Mesendoderm (in vitro differentiated cells): ENCODE measurements around the gene RRP8.

Source experiments
- DNase-seq: peaks from one replicate; pipeline ENCODE4 v3.0.0; 2013
- H2AK5ac ChIP-seq: 2 replicates; pipeline ENCODE4 v1.6.1; 2013; ENCODE audit warnings: low read length, inconsistent platforms
- H2BK120ac ChIP-seq: 2 replicates; pipeline ENCODE4 v1.6.1; 2013; ENCODE audit warnings: low read depth, mild to moderate bottlenecking, low read length, moderate library complexity, mixed read lengths
- H2BK15ac ChIP-seq: replicated peaks from 2 replicates; pipeline ENCODE4 v1.6.1; 2013; ENCODE audit warnings: low read depth, mild to moderate bottlenecking, moderate library complexity
- H2BK5ac ChIP-seq: 2 replicates; pipeline ENCODE4 v1.6.1; 2013; ENCODE audit warnings: low read length, inconsistent platforms
- H3K18ac ChIP-seq: 2 replicates; pipeline ENCODE4 v1.6.1; 2013; ENCODE audit warnings: mild to moderate bottlenecking, low read length, mixed read lengths
- H3K23ac ChIP-seq: one replicate; pipeline ENCODE4 v1.6.1; 2013; ENCODE audit warnings: low read length
- H3K27ac ChIP-seq: 2 replicates; pipeline ENCODE4 v1.5.1; 2013; ENCODE audit warnings: low read depth, mild to moderate bottlenecking, inconsistent platforms, low read length, moderate library complexity
- H3K27me3 ChIP-seq: 2 replicates; pipeline ENCODE4 v1.6.1; 2013; ENCODE audit warnings: low read length, control low read depth, mild to moderate bottlenecking, inconsistent platforms; ENCODE audit not compliant: insufficient read depth, poor library complexity
- H3K36me3 ChIP-seq: 2 replicates; pipeline ENCODE4 v1.6.1; 2013; ENCODE audit warnings: low read length, inconsistent platforms; ENCODE audit not compliant: control insufficient read depth, insufficient read depth
- H3K4ac ChIP-seq: one replicate; pipeline ENCODE4 v1.6.1; 2013; ENCODE audit warnings: low read depth, mild to moderate bottlenecking, low read length, moderate library complexity
- H3K4me1 ChIP-seq: 2 replicates; pipeline ENCODE4 v1.6.1; 2013; ENCODE audit warnings: low read depth, low read length, inconsistent platforms; ENCODE audit not compliant: control insufficient read depth
- H3K4me2 ChIP-seq: 2 replicates; pipeline ENCODE4 v1.6.1; 2013; ENCODE audit warnings: low read length
- H3K4me3 ChIP-seq: 2 replicates; pipeline ENCODE4 v1.5.1; 2013; ENCODE audit warnings: mild to moderate bottlenecking, low read length
- H3K56ac ChIP-seq: one replicate; pipeline ENCODE4 v1.6.1; 2013; ENCODE audit warnings: low read length
- H3K79me1 ChIP-seq: 2 replicates; pipeline ENCODE4 v1.6.1; 2013; ENCODE audit warnings: low read length, inconsistent platforms
- H3K79me2 ChIP-seq: 2 replicates; pipeline ENCODE4 v1.6.1; 2013; ENCODE audit warnings: mild to moderate bottlenecking, low read length; ENCODE audit not compliant: control insufficient read depth, insufficient read depth
- H3K9ac ChIP-seq: 2 replicates; pipeline ENCODE4 v1.6.1; 2013; ENCODE audit warnings: low read length, inconsistent platforms
- H4K5ac ChIP-seq: one replicate; pipeline ENCODE4 v1.6.1; 2013; ENCODE audit warnings: low read length
- H4K8ac ChIP-seq: one replicate; pipeline ENCODE4 v1.6.1; 2013; ENCODE audit warnings: low read depth, mild to moderate bottlenecking, control low read depth, low read length, moderate library complexity
- WGBS: extraction: QIAGEN DNeasy Blood & Tissue Kit; methylation state at CpG from one replicate; pipeline ENCODE4 v1.1.7; 2013; ENCODE audit warnings: low lambda C conversion rate, missing lambda C conversion rate; ENCODE audit not compliant: insufficient coverage; ENCODE audit errors: extremely low coverage; 5-methylcytosine and 5-hydroxymethylcytosine counted together

Gene RRP8

DNA sequence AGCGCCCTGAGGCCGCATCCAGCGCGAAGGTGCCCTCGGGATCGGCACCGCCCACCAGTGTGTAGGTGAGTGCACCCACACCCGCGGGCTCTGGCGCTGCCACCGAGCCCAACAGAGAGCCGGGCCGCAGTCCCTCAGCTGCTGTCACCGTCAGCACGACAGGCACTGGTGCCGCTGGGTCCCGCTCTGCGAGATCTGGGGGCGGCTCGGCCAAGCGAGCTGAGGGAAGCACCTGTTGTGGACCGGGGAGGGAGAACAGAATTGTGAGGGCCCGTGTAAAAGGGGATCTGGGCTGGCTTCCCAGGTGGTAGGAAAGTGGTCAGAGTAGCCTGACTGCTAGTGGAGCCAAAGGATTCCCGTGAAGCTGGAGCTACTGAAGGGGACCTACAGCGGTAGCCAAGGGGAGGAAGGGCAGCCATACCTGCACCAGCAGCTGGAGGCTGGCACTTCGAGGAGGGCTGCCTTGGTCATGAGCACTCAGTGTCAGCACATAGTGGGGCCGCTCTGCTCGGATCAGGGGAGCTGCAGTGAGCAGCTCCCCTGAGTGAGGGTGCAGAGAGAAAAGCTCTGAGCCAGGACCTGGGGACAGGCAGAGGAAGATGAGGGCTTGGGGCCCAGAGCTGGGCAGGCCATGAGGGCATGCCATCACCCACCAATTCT, 27.3 kb upstream of the RRP8 start:
- Histone ChIP-seq H3K36me3 (no peaks in the 10 kb centered on the region), H2BK5ac (no peak overlapping the region), H3K4me1 (no peaks in the 10 kb centered on the region), H2BK15ac (no peak overlapping the region), H3K9ac (no peak overlapping the region), H3K79me2 (no peaks in the 10 kb centered on the region), H3K4ac (no peak overlapping the region), H3K27me3 (peaks cover 5% of the 10 kb centered on the region), H2BK120ac (no peak overlapping the region), H3K79me1 (no peaks in the 10 kb centered on the region), H3K27ac (no peak overlapping the region), H3K56ac (no peak overlapping the region), H4K5ac (no peak overlapping the region), H3K18ac (no peak overlapping the region), H4K8ac (no peak overlapping the region), H3K4me3 (no peak overlapping the region), H2AK5ac (no peak overlapping the region), H3K23ac (no peak overlapping the region), H3K4me2 (peak overlapping the region; percentile 67)
- WGBS = no CpG with 5 or more reads among the region's 28 CpGs
- DNase-seq = no peak

DNA sequence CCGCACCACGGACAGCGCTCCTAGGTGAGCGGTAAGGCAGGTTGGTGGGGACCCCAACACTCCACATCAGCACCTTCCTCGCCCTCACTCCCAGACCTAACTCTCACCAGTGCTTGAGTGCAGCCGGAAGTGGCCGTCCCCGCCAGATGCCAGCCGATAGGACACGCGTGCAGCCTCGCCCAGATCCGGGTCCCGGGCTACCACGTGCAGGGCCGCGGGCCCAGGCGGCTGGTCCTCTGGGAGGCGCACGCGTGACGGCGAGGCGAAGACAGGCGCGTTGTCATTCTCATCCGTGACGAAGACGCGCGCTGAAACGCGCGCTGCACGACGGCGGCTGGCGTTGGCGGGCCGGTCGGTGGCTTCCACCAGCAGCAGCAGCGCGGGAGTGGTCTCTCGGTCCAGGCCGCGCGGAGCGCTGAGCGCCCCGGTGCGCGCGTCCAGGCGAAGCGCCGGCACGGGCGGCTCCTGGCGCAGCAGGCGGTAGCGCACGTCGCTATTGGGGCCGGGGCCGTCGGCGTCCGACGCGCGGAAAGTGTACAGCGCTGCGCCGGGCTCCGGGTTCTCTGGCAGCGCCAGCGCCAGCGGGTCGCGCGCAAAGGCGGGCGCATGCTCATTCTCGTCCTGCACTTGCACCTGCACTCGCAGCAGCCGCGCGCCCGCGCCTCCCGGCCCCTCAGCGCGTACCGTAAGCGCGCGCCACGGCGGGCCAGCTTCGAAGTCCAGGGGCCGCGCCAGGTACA, 26.6 kb upstream of the RRP8 start:
- H3K56ac ChIP-seq = peak overlapping the region; percentile 37
- WGBS = no CpG with 5 or more reads among the region's 102 CpGs
- DNase-seq = peak; percentile 55
- H3K27ac ChIP-seq = no peak overlapping the region
- H3K9ac ChIP-seq = peak overlapping the region; percentile 15
- H3K4me1 ChIP-seq = no peaks in the 10 kb centered on the region
- H2BK120ac ChIP-seq = no peak overlapping the region
- H3K4me3 ChIP-seq = no peak overlapping the region
- no peak overlapping the region for H4K8ac ChIP-seq
- H3K36me3 ChIP-seq = no peaks in the 10 kb centered on the region
- H3K79me1 ChIP-seq = no peaks in the 10 kb centered on the region
- no peak overlapping the region for H3K4ac ChIP-seq
- H4K5ac ChIP-seq = no peak overlapping the region
- H3K79me2 ChIP-seq = no peaks in the 10 kb centered on the region
- no peak overlapping the region for H2AK5ac ChIP-seq
- H2BK15ac ChIP-seq = no peak overlapping the region
- H2BK5ac ChIP-seq = no peak overlapping the region
- H3K23ac ChIP-seq = no peak overlapping the region
- peak overlapping the region; percentile 67 for H3K4me2 ChIP-seq
- peaks cover 5% of the 10 kb centered on the region for H3K27me3 ChIP-seq
- no peak overlapping the region for H3K18ac ChIP-seq

DNA sequence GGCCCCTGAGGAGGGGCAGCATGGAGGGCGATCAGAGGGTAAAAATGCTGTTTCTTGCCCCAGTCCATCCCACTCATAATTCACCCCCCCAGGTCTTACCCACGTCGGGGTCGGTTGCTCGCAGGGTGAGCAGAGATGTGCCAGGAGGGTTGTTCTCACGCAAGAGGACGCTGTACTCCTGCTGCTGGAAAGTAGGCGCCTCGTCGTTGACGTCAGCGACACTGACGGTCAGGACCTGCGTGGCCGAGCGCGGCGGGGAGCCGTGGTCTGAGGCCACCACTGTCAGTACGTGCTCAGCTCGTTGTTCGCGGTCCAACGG, 26.1 kb upstream of the RRP8 start:
- Histone ChIP-seq H3K4me1 (no peaks in the 10 kb centered on the region), H3K18ac (no peak overlapping the region), H2BK120ac (no peak overlapping the region), H3K27me3 (peaks cover 5% of the 10 kb centered on the region), H2BK15ac (no peak overlapping the region), H3K4me2 (no peak overlapping the region), H2AK5ac (no peak overlapping the region), H3K23ac (no peak overlapping the region), H3K27ac (no peak overlapping the region), H3K79me2 (no peaks in the 10 kb centered on the region), H3K4ac (no peak overlapping the region), H3K9ac (no peak overlapping the region), H3K4me3 (no peak overlapping the region), H4K8ac (no peak overlapping the region), H2BK5ac (no peak overlapping the region), H3K36me3 (no peaks in the 10 kb centered on the region), H3K79me1 (no peaks in the 10 kb centered on the region), H3K56ac (peak overlapping the region; percentile 37), H4K5ac (no peak overlapping the region)
- no peak for DNase-seq
- WGBS = no CpG with 5 or more reads among the region's 24 CpGs

DNA sequence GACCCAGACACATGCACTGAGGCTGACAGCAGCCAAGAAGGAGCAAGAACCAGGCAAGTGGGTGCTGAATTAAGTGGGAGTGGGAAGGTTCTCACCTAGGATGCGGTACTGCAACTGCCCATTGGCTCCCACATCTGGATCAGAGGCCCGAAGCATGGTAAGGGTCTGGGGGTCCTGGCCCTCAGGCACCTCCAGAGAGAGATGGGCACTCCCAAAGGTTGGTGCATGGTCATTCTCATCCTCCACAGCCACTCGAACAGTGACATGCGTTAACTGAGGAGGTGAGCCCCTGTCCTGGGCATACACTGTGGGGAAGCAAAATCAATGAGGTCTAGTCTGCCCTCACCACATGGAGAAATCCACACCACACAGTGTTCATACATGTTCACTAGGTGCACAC, 25.1 kb upstream of the RRP8 start:
- Histone ChIP-seq H3K23ac (no peak overlapping the region), H2BK120ac (no peak overlapping the region), H3K79me2 (no peaks in the 10 kb centered on the region), H4K8ac (no peak overlapping the region), H3K18ac (no peak overlapping the region), H3K4me1 (no peaks in the 10 kb centered on the region), H3K9ac (no peak overlapping the region), H2AK5ac (no peak overlapping the region), H3K56ac (no peak overlapping the region), H4K5ac (no peak overlapping the region), H3K36me3 (no peaks in the 10 kb centered on the region), H3K27ac (no peak overlapping the region), H3K27me3 (peaks cover 5% of the 10 kb centered on the region), H3K79me1 (no peaks in the 10 kb centered on the region), H3K4me2 (no peak overlapping the region), H3K4ac (no peak overlapping the region), H2BK5ac (no peak overlapping the region), H3K4me3 (no peak overlapping the region), H2BK15ac (no peak overlapping the region)
- WGBS = no CpG with 5 or more reads among the region's 4 CpGs
- no peak for DNase-seq

DNA sequence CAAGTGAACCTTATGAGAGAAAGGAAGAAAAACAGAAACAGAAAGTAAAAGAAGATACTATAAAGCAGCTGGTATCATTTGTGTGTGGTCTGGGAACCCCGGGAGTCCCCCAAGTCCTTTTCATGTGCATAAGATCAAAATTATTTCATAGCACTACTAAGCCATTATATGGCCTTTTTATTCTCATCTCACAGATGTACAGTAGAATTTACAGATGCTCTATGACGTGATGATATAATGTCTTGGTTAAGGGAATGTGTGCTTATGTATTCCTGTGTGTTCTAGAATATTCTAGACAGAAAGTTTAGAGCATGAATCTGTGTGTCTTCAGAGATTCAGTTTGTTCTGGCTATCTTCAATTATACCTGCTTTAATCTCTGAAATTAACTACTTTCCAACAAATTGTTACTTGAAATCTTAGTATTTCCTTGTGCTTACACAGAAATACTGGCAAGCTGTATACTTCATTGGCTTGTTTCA, 24.4 kb upstream of the RRP8 start:
- WGBS = no CpG with 5 or more reads among the region's 2 CpGs
- Histone ChIP-seq H4K5ac (no peak overlapping the region), H3K27me3 (peaks cover 5% of the 10 kb centered on the region), H3K56ac (no peak overlapping the region), H3K4ac (no peak overlapping the region), H2BK15ac (no peak overlapping the region), H3K9ac (no peak overlapping the region), H4K8ac (no peak overlapping the region), H3K18ac (no peak overlapping the region), H3K4me2 (no peak overlapping the region), H3K4me3 (no peak overlapping the region), H3K79me2 (no peaks in the 10 kb centered on the region), H2BK5ac (no peak overlapping the region), H2AK5ac (no peak overlapping the region), H3K4me1 (no peaks in the 10 kb centered on the region), H2BK120ac (no peak overlapping the region), H3K27ac (no peak overlapping the region), H3K36me3 (no peaks in the 10 kb centered on the region), H3K79me1 (no peaks in the 10 kb centered on the region), H3K23ac (no peak overlapping the region)
- no peak for DNase-seq
